Mammary epithelial cell (primary cell): ENCODE measurements around the gene C16orf90.

Experiments used
- EZH2 ChIP-seq: IDR thresholded peaks from 2 replicates; pipeline ENCODE4 v1.6.1; 2012; ENCODE audit warnings: low read length, inconsistent platforms, borderline replicate concordance
- TF ChIP-seq, protein P1 (sequence below), 2 donors: IDR thresholded peaks in 1 of 2; conservative IDR thresholded peaks in 1 of 2; 2 replicates each; pipeline ENCODE4 v1.5.1; 2011 to 2012; ENCODE audit warnings: inconsistent platforms in 2 of 2, low read length in 2 of 2, mild to moderate bottlenecking in 2 of 2, control low read depth in 1 of 2, low read depth in 1 of 2; ENCODE audit not compliant: insufficient read depth in 1 of 2; ENCODE audit errors: extremely low read depth in 1 of 2

DNA sequence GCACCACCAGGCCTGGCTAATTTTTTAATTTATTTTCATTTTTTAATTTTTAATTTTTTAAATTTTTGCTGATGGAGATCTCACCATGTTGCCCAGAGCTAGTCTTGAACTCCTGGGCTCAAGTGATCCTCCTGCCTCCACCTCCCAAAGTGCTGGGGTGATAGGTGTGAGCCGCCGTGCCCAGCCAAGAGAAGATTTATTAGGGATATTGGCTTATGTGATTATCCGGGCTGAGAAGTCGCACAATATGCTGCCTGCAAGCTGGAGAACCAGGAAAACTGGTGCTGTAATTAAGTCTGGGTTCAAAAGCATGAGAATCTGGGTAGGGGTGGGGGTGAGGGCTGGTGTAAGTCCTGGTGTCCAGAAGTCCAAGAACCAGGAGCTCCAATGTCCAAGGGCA is 2.5 kb upstream of the C16orf90 start:
- TF ChIP-seq, protein P1, sequence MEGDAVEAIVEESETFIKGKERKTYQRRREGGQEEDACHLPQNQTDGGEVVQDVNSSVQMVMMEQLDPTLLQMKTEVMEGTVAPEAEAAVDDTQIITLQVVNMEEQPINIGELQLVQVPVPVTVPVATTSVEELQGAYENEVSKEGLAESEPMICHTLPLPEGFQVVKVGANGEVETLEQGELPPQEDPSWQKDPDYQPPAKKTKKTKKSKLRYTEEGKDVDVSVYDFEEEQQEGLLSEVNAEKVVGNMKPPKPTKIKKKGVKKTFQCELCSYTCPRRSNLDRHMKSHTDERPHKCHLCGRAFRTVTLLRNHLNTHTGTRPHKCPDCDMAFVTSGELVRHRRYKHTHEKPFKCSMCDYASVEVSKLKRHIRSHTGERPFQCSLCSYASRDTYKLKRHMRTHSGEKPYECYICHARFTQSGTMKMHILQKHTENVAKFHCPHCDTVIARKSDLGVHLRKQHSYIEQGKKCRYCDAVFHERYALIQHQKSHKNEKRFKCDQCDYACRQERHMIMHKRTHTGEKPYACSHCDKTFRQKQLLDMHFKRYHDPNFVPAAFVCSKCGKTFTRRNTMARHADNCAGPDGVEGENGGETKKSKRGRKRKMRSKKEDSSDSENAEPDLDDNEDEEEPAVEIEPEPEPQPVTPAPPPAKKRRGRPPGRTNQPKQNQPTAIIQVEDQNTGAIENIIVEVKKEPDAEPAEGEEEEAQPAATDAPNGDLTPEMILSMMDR (conservative IDR thresholded peaks at IDR 0.05 in 1 of 2, IDR thresholded peaks at IDR 0.05 in 1 of 2; ENCODE audit: extremely low read depth in 1 of 2, insufficient read depth in 1 of 2, low read depth in 1 of 2, low read length in 2 of 2), result no peak
- no peak for TF ChIP-seq EZH2
